GM19193 (cell line): ENCODE data around the gene ADIPOR2.

Experiments used
- POLR2A ChIP-seq: IDR thresholded peaks from 4 replicates; pipeline ENCODE4 v1.6.1; 2011; ENCODE audit not compliant: insufficient read depth, insufficient read length; ENCODE audit errors: extremely low read depth

ADIPOR2 gene

DNA sequence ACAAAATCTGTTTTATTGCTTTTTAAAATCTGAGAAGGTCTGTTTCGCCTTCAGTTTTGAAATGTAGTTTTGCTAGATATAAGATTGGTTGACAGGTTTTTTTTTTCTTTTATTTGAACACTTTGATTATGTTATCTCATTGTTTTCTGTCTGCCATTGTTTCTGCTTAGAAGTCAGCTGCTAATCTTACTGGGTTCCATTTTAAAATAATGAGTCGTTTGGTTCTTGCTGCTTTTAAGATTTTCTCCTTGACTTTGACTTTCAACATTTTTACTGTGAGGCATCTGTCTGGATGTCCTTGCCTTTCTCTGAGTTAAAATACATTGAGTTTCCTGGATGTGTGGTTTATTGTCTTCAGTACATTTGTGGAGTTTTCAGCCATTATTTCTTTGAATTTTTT lies 56.7 kb downstream of the ADIPOR2 start:
- no peak for TF ChIP-seq POLR2A

DNA sequence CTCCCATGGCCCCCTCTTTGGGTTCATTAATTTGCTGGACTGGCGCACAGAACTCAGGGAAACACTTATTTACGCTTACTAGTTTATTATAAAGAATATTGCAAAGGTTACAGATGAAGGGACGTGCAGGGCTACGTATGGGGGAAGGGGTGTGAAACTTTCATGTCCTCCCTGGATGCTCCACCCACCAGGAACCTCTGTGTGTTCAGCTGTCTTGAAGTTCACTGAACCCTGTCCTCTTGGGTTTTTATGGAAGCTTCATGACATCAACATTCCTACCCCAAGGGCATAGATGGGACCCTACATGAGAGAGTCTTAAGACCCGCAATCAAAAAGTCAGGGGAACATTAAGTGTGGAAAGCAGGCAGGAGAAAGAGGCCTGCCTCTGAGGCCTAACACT lies 58.1 kb downstream of the ADIPOR2 start:
- no peak for TF ChIP-seq POLR2A

DNA sequence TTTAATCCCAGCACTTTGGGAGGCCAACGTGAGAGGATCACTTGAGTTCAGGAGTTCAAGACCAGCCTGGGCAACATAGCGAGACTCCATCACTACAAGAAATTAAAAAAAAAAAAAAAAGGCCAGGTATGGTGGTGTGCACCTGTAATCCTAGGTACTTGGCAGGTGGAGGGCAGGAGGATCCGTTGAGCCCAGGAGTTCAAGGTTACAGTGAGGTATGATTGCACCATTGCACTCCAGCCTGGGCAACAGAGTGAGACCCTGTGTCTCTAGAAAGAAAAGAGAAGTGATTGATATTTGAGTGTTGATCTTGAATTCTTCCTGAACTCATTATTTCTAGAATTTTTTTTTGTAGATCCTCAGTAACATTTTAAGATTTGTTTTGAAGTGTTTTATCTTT lies 59.4 kb downstream of the ADIPOR2 start:
- no peak for TF ChIP-seq POLR2A

DNA sequence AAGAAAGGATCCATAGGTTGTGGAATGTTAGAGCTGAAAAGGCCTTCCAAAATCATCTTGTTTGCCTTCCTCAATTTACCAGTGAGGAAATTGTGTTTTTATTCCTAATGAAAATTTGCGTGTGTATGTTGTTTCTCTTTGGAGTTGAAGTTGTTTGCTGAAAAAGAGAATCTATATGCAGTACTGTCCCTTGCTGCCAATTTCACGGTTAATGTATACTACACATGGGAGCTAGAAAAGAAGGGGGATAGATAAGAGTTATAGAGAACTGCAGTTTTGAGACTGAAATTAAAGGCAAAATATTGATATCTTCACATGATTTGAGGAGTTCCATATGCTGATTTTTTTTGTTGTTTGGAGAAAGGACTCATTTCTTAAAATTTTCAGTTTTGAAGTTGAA lies 67.5 kb downstream of the ADIPOR2 start:
- no peak for TF ChIP-seq POLR2A

DNA sequence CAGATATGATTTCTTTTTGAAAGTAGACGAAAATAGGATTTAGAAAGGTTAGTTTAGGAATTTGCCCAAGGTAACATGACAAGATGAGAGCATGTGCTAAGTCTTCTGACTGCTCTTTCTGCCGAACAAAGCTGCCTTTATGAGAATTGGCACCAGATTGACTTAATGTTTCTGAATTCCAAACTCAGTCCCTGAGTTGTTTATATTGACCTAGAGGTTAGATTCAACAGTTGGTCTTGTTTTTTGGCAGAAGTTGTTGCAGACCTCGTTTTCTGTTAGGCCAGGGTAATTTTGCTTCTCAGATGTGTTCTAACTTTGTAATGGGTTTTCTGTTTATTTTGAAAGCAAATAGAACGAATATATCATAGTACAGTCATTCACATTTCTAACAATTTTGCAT lies 68.0 kb downstream of the ADIPOR2 start:
- no peak for TF ChIP-seq POLR2A

DNA sequence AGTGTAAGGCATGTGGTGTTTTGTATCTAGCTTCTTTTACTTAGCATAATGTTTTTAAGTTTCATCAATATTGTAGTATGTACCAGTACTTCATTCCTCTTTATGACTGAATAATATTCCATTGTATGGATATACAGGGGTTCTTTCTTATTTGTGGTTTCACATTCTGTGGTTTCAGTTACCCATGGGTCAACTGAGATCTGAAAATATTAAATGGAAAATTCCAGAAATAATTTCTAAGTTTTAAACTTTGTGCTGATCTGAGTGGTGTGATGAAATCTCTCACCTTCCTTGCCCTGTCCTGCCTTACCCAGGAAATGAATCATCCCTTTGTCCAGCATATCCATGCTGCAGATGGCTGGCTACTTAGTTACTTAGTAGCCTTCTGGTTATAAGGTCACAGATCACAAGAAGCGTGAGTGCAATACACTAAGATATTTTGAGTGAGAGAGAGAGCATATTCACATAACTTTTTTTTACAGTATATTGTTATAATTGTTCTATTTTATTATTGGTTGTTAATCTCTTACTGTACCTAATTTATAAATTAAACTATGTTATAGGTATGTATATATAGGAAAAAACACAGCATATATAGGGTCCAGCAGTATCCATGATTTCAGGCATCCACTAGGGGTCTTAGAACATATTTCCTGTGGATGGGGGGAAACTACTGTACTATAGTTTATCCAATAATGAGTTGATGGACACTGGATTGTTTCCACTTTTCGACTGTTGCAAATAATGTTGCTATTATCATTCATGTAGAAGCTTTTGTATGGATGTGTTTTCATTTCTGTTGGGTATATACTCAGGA lies 69.9 kb downstream of the ADIPOR2 start:
- TF ChIP-seq POLR2A: no peak

DNA sequence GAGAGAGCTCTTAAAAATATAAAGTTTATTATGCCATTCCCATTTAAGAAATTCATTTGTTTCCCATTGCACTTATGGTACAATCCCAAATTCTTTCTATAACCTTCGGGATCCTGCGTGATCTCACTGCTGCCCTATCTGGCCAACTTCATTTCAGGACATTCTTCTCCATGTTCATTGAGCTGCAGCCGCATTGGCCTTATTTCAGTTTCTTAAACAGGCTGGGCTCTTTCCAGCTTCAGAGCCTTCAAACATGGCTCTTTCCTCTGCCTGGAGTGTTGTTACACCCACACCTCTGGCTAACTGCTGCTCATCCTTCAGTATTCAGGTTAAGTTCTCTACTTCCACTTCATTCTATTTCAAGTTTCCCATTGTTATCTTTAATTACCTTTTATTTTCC lies 71.0 kb downstream of the ADIPOR2 start:
- TF ChIP-seq POLR2A: no peak

DNA sequence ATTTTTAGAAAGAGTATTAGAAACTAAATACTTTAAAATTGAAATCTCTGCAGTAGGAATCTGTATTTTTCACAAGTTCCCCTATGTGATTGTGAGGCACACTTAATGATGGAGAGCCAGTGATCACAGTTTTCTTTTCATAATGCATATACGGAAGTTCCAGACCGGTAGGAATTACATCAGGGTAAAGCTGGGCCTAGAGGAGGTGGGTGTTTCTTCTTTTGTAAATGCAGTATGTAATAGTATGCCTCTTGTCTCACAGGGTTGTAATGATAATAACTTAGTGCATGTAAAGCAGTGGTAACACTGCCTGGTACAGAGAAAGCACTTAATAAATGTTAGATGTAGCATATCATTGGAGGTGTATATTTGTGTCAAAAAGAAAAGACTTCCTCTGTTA lies 72.3 kb downstream of the ADIPOR2 start:
- TF ChIP-seq POLR2A: no peak

DNA sequence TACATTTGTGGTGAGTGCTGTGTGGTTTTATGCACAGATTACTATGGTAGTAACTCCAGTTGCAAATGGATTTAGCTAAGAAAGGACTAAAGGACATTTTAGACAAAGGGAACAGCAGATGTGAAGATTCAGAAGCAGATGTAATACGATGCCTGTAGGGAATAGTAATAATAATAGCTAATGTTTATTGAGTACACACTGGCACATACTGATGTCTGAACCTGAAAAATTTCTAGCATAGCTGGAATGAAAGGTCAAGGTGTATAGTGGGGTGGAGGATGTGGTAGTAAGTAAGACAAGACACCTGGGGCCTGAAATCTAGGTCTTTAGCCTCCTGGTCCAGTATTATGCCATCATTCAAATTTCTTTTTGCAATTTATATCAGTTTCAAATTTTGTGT lies 75.2 kb downstream of the ADIPOR2 start:
- no peak for TF ChIP-seq POLR2A

DNA sequence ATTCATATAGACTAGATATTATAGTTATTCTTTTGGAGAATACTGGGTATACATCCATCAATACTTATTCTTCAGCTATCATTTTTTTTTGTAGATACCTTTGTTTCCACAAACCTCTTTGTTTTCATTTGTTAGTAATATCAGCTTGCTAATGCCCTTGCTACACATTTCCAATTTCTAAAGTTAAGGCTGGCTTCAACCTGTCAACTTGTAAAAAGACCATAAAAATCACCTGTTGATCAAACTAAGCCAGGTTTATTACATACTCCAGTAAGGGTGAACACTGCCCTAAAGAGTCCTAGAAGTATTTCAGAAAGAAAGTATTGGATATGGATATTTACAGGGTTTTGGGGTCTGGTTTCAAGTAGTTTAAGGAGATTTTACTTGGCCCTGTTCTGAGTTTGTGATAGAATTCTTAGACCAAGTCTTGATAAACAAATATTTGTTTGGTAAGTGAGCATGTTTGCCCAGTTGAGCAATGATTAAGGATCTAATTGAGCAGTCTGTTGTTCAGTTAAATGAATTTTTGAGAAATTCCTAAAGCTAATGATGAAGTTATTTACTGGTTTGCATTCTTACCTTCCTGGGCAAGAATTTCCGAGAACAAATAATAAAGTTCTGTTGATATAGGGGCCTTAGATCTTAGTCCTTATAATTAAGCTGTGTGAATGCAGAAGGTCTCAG lies 76.7 kb downstream of the ADIPOR2 start:
- TF ChIP-seq POLR2A: no peak

DNA sequence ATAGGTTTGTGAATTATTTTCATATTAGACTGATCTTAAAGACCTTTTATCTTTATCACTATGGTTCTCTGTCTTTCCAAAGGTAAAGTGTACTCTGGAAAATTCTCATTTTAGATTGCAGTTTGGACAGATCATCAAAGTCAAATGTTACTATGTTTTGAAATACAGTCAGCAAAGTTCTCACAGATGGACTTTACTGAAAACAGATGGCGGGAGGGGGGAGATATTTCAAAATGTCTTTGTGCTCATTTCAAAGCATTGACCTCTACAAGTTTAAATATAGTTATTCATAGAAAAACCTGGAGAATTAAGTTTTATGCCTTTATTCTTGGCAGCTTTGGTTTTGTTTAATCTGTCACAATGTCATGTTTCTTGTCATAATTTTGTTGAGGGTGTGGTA lies 77.7 kb downstream of the ADIPOR2 start:
- TF ChIP-seq POLR2A: no peak

DNA sequence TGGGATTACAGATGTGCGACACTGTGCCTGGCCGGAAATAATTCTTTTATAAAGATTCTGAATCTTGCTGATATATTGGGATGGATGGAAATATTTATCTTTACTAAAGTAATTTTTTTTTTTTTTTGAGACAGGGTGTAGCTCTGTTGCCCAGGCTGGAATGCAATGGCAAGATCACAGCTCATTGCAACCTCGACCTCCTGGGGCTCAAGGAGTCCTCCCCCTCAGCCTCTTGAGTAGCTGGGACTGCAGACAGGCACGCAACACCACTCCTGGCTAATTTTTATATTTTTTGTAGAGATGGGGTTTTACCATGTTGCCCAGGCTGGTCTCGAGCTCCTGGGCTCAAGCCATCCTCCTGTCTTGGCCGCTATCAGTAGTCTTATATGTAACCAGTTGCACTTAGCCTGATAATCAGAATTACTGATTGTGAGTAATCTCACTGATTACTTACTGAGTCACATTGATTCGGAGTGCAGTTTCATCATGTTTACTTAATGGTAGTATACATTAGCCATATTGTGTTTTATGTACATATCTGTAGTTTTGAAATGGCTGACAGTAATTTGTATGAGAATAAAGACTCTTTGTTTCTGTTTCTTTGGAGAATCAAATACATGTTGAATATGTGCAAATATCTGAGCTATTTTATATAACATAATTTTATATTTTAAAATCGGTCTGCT lies 79.1 kb downstream of the ADIPOR2 start:
- TF ChIP-seq POLR2A: no peak

DNA sequence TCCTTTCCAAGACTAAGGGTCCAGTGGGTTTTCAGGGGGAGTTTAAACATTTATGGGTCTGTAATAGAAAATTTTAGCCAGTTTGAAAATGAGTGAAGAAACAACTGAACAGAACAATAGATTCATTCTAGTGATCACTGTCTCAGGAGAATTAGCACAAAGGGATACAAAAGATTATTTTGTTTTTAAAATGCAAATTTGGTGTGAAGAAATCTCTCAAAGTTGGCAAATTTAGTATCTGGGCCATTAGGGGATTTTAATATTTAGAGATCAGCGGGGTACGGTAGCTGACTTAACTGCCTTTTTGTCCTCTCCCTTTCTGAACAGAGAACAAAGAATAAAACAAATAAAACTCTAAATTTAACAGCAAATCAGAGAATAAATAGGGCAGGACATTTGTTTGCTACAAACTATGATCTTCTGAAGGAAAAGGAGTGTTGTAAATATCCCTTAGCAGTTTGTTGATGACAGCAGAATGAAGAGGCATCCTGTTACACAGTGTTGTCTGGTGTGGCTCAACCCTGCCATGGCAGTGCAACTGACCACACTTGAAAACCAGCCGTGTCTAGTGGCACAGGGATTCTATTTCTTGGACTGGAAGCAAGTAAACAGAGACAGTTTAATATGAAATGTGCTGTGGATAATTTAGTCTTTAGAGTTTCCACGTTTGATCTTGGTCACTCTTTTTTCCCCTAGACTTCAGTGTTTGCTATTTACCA lies 83.2 kb downstream of the ADIPOR2 start:
- TF ChIP-seq POLR2A: no peak

DNA sequence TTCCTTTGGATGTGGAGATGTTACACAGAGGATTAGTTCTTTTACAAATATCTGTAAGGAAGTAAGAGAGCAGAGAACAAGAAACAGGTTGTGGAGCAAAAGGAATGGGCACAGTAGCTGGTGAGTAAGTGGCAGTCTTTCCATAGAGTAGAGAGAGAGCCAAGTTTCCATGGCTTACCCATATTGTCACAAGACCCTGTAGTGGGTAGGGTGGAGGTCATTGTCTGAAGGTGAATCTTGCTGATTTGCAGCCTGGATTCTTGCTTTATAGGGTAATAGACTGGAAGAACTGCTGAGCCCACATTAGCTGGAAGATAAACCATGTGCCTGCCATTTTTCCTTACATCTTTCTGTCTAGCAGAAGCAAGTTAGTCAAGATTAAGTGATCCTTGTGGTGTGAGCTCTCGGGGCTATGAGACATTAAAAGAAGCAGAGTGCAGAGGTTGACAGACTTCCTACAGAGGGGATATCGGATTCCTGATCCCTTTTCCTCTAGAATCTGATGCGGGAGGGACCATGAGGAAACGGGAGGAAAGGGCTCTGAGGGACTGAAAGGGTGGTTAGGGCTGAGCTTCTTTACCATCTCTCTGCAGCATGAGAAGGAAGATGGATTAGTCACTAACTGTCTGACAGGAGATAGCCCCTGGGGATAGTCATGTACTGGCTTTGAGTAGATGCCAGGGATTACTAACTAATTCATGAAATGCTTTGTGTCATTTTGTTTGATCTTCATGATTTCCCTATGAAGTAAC lies 85.5 kb downstream of the ADIPOR2 start:
- no peak for TF ChIP-seq POLR2A
